SHP77 treated with DMSO at 0.1 percent for 48 hours (cell line): Measurements from ENCODE around the gene PITPNB.

ENCODE experiments used
- DNase-seq: peaks from one replicate; lab custom pipeline; 2025; lab: John Stamatoyannopoulos, UW

Gene PITPNB

DNA sequence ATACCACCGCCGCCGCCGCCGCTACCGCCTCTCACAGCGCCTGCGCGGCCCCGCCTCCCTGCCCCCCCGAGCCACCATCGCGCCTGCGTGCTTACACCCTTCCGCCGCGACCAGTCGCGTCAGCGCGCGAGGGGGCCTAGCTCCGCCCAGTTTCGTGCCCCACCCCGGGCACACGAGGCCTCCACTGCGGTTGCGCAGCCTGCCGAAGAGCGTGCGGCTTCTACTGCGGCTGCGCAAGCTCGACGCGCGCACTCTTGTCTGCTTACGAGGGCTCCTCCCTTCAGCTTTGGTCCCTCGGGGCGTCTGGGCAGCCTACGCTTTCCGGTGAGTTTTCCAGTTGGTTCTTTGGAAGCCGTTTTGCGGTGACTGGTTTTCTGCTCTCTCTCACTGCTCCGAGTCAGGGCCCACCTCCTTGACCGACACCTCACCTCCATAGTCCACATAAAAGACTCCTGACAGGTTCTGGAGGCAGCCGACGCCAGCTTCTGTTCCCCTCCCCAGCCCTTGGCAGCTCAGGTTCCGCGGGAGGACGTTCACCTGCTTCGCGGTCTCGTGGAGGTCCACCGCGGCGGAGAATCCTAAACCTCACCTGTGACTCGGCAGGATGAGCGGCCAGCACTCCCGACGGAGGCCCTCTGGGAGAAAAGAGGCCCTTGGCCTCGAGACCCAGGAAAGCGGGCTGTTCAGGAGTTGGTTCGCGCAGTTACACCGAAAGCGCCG is at the start of gene PITPNB:
TSS of gene PITPNB (minus strand) at position 35 of the 720 bp plus-strand sequence. CDS start 65 bp downstream, outside the sequence.
- DNase-seq, result peak; percentile 91

DNA sequence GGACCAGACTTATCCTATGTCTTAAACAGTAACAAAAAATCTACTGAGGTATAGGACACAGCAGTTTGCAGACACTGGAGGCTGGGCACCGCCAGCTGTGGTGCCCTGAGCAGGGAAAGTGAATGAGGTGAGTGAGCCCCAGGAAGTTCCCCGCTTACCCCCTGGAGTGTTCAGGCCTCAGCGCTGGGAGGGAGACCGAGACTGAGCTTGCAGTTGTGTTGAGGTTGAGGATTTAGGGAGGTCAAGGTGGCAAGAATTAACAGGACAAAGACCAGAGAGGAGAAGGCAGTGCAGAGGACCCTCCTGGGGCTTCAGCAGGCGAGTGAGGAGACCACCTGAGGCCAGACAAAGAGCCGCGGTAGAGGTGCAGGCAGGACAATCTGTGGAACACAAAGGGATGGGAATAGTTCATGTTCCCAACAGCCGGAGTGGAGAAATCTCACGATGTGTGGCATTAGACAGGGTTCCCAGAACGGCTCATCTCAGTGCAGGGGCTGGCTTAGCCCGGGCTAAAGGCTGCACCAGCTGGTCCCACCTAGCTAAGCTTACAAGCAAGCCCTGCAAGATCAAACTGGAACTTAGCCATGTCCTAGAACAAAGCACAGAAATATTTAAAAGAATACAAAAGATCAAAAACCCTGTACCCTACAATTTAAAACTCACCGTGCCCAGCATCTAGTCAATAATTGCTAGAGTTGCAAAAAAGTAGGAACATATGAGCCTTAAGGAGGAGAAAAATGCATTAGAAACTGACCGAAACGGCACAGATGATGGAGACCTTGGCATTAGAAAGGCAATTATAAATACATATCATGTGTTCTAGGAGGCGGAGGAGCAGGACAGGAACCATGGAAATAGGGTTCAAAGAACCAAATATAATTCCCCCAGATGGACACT is 47.4 kb upstream of the PITPNB start:
- no peak for DNase-seq

DNA sequence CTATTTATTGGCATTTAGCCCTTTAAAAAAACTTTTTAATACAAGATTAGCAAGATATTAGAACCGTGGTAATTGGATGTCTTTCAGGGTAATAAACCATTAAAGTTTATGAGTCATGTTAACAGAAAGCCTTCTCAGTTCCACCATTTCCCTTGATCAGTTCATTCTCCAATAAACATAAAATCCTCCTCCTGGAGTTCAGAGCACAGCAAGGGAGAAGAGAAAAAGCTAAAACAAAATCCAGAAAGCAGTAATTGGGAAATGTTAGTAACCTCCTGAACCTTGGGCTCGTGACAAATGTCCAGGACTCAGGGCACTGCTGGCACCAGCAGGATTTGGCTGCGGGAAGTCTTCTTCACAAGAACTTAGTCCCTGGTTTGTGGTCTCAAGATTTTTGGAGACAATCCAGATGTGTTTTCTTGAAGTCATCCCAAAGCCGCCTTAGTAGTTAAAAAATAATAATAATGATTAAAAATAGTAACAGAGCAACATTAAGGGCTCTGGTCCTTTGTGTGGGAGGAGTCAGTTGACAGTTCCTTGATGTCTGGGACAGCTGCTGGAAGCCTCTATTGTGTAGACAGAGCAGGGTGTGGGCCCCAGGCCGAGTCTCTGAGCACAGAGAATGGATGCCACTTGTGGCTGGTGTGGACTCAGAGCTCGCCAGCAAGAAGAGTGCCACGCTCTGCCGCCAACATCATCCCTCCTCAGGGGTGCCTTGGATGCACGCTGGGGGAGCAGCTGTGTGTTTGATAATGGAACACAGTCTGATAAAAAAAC is 43.4 kb upstream of the PITPNB start:
- DNase-seq, result no peak

DNA sequence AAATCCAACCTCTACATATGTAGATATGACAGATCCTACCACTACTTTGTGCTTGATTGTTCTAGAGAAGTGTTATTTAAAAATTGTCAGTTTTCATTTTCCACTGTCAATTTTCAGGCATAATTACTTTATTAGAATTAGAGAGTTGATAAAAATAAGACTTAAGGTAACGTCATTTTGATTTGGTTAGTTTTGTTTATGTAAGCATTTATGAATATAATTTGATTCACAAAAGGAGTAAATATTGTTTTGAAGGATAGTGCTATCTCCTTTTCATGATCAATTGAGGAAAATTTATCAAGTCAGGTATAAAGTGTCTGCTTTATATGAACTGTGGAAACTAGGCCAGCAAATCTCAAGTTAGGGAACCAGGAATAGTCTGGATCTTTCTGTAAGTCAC is 42.6 kb upstream of the PITPNB start:
- DNase-seq, result no peak

DNA sequence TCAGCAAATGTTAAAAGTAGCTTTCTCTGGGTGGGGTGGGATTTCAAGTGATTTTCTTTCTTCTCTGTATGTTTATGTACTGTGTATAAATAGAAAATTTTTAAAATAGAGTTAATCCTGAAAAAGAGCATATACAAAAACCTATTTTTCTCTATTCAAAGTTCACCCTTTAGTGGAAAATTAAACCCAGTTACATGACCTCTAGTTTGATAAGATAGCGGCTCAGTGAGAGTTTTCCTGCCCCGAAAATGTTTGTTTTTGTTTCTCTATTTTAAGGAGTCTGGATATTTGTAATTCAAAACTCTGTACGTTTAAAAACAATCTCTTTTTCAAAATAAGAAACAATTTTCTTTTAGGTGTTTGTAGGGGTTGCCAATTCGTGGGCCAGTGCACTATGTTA is 42.1 kb upstream of the PITPNB start:
- DNase-seq, result no peak

DNA sequence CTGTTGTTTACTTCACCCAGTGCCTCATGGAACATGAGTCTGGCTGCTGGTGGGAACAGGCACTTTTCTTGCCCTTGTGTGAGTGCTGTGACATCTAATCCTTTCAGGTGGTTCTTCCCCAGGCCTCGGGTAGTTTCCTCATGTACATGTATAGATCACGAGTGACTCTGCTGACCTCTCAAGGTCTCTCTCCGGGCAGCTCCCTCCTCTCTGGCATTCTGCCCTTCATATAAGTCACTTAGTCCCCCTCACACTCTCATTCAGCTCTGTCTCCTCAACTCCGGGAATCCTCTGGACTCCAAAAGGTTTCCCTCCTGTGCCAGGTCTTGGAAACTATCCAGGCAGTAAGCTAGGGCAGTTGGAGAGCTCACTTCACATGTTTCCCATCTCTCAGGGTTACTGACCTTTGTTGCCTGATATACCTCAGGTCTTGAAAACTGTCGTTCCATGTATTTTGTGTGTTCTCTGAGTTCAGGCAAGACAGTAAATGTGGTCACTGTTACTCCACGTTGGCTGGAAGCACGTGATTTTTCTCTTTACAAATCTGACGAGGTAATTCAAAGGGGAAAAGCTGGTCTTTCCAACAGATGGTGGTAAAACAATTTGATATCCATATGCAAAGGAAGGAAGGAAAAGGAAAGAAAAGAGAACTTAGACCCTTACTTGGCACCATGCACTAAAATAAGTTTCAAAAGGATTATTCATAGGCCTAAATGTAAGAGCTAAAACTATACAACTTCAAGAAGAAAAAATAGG is 40.5 kb upstream of the PITPNB start:
- DNase-seq, result no peak

DNA sequence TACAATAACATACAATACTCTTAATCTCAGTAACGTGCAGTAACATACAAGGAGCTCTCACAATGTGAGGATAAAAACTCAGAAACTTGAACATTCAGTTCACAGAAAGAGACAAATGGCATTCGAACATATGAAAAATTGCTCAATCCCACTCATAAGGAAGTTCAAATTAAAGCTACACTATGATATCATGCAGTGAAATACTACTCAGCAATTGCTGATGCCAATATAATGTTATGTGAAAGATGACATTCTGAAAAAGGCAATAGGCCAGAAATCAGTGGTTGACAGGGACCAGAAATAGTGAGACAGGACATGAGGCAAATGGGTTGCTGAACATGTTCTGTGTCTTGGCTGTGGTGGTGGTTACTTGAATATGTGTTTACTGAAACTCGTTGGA is 33.7 kb upstream of the PITPNB start:
- DNase-seq, result no peak

DNA sequence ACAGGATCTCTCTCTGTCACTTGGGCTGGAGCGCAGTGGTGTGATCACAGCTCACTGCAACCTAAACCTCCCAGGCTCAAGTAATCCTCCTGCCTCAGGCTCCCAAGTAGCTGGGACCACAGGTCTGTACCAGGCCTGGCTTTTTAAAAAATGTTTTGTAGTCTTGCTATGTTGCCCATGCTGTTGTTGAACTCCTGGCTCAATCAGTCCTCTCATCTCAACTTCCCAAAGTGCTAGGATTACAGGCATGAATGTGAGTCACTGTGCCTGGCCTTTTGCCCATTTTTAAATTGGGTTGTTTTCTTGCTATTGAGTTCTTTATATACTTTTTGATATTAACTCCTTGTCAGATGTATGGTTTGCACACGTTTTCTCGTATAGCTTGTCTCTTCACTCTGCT is 33.0 kb upstream of the PITPNB start:
- no peak for DNase-seq

DNA sequence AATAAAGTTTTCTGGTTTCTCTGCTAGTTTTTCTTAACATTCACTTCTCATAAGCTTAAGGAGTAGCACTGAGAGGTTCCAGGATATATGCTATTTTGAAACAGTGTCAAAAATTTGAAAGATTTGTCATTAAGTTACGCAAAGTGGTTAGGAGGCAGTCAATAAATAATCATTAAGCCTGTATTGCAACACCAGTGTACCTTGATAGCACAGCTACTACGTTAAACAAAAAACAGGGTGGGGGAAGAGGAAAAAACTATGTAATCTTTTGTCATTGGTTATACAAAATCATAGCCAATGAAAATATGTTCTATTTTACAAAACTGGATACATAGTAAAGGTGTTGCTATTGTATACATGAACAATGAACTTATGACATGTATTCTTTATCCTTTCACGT is 30.4 kb upstream of the PITPNB start:
- DNase-seq, result no peak

DNA sequence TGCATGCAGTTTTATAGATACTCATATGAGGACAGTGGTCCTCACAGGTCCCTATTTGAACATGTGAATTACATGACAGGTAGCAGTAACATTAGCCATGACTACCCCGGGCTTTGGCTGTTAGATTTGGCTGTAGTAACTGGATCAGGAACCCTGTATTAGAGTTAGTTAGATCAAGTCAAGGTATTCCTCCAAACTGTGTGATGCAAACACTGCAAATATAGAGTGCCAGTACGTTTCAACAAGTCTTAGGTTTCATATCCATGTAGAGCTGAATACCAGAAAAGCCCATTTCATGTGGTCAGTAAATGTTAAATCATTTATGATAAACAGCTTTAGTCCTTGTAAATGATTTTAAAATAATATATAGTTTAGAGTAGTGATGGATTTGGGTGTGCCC is 29.5 kb upstream of the PITPNB start:
- DNase-seq, result no peak

DNA sequence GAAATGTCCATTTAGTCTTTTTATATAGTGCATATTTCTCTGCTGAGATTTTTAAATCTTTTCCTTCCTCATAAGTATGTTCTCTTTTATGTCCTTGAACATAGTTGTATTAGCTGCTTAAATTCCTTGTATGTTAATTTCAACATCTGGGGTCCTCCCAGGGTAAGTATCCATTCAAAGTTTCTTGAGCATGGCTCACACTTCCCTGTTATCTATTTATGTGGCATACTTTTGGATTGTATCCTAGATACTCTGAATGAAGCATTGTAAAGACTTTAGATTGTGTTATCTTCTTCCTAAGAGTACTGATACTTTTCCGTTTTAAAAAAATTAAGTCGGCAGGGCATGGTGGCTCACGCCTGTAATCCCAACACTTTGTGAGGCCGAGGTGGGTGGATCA is 28.4 kb upstream of the PITPNB start:
- DNase-seq, result no peak

DNA sequence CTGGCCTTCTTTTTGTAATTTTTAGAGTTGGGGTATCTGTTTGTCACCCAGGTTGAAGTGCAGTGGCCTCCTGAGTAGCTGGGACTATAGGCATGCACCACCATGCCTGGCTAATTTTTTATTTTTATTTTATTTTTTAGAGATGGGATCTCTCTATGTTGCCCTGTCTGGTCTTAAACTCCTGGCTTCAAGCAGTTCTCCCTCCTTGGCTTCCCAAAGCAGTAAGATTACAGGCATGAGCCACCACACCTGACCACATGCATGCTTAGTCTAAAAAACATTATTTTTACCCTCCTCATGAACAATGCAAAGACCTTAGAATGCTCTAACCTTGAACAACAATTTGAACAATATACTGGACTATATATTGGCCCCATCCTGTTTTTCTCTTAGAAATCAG is 22.1 kb upstream of the PITPNB start:
- no peak for DNase-seq

DNA sequence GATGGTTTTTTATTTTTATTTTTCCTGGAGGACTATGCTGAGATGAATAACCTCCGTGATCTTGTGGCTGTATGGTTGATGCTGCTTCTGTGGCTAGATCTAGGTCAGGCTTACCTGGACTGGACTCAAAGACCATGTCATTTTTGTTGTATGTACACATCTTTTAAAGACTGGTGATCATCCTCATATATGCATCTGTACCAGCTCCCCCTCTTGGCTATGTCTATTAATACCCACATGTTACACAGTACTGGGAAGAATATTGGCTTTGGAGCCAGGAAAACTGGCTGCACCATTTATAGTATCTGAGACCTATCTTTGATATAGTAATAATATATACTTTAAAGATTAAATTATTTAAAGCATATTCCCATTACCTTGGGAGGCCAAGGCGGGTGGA is 18.4 kb upstream of the PITPNB start:
- DNase-seq, result no peak

DNA sequence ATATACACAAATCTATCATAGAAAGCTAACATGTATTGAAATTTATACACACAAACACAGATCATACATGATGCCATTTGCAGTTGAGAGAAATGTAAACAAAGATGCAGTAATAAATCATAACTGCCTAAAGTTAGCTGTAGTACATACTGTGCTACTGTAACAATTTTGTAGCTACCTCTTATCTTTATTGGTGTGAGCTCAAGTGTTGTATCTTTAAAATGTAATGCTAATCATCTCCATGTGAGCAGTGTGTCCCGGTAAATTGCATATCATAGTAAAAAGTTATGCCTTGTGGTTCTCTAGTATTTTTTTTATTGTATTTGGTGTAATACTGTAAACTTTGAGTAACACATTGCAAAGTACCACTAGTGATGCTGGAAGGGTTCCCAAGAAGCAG is 16.8 kb upstream of the PITPNB start:
- no peak for DNase-seq

DNA sequence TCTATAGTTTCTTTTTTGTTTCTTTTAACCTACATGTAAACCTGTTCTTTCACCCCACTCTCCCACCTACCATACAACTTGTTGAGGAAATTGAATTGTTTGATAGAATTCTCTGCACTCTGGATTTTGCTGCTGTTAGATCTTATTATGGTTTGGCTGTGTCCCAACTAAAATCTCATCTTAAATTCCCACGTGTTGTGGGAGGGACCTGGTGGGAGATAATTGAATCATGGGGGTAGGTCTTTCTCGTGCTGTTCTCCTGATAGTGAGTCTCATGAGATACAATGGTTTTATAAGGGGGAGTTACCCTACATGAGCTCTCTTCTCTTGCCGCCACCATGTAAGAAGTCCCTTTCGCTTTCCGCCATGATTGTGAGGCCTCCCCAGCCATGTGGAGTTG is 15.0 kb upstream of the PITPNB start:
- no peak for DNase-seq

DNA sequence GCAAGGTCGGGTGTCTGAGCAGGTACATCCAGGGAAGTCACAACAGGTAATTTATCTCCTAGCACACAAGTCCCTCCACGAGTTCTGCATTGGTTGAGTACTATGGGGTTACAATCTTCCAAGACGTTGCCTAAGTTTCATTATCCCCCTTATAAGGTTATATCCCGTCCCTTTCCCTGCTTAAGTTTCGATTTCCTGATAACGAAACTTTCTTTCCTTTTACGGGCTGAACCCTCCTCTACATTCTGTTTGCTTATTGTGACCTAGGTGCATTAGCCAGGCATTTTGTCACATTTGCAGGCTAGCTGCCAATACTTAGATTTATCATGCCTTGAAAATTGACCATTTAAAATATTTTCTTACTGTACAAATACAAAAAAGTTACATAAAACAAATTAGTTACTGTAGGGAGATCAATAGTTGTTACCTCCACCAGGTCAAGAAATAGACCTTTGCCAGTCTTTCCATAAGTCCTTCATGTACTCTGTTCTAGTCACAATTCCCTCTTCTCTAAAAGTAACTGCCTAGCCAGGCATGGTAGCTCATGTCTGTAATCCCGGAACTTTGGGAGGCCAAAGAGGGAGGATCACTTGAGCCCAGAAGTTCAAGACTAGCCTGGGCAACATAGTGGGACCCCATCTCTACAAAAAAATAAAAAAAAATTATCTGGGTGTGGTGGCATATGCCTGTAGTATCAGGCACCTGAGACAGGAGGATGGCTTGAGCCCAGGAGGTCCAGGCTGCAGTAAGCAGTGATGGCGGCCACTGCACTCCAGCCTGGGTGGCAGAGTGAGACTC is 14.3 kb upstream of the PITPNB start:
- no peak for DNase-seq

DNA sequence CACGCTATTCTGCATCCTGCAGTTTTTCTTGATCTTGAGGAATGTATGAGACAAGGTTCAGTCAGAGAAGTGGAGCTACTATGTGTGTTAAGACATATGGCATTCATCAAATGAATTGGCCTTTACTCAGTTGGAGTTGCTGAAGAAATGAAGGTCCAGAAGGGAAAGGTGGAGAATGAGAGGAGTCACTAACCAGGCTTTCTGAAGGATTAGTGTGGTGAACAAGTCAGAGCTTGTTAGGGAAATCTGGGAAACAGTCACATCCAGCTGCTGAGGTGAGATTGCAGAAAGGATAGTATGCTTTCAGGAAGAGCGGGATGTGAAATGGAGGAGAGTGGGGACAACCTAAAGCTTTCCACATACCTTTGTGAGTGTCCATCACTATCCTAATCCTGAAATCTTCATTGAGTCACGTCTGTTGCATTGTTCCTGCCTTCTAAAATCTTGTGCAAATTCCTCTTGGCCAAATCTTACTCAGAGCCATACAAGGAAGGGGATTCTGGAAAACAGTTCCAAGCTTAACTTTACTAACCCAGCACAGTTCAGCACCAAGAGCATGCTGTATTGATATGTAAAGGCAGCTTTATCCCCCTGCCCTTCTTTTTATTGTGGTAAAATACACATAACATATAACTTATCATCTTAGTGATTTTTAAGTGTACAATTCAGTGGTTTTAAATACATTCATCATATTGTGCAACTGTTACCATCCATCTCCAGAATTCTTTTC is 11.4 kb upstream of the PITPNB start:
- no peak for DNase-seq

DNA sequence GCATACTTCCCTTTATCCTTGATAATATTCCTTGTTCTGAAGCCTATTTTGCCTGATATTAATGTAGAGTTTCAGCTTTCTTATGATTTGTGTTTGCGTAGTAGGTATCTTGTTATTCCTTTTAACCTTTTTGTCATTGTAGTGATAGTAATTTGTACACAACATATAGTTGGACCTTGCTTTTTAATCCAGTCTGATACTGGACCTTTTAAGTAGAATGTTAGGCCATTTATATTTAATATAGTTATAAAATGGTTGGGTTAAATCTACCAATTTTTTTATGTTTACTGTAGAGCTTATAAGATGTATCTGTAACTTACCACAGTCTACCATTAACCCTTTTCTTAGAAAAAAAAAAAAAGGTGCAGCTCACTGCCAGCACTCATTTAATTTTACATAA is 8.6 kb upstream of the PITPNB start:
- DNase-seq, result no peak

DNA sequence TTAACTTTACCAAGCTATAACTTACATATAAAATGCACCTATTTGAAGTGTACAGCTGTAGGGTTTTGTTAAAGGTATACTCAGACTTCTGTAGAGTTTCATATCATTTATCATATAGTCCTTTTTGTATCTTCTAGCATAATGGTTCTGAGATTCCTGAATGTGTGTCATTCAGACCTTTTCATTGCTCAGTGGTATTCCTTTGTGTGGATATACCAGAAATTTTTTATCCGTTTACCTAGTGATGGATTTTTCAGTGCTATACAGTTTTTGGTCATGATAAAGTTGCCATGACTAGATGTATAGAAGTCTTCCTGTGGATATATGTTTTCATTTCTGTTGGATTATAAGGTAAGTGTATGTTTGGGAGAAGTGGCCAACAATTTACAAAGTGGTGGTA is 6.3 kb upstream of the PITPNB start:
- DNase-seq, result no peak
